A673 (cell line): ENCODE data around the gene WLS. TPM values are rescaled to one million over a fixed set of nuclear protein-coding genes. Genes with fewer than 3 reads are reported as not detected.

Experiments used
- BruUV-seq: library from RNA; stranded (reverse); fragments of 400-500 nt; replicated peaks from 2 replicates; lab custom pipeline; 2021; lab: Mats Ljungman, UMichigan
- CTCF ChIA-PET: fragments of 300-600 bp; sonication (Branson Sonifier 250); formaldehyde crosslinking; loops from one replicate; lab custom pipeline; 2022; ENCODE audit warnings: antibody characterized with exemption; lab: Charles Lee
- POLR2A ChIA-PET: fragments of 300-600 bp; sonication (Branson Sonifier 250); formaldehyde crosslinking; loops from one replicate; lab custom pipeline; 2022; ENCODE audit warnings: antibody characterized with exemption; ENCODE audit not compliant: low non-redundant PET; lab: Charles Lee
- DNase-seq: peaks from one replicate; pipeline ENCODE4 v3.0.0-alpha.2; 2015; ENCODE audit warnings: low spot score
- H3K27ac ChIP-seq: fragments of 200-600 bp; sonication (generic); 2 replicates; pipeline ENCODE4 v1.5.1; 2016; ENCODE audit warnings: mixed run types, low read depth, mild to moderate bottlenecking, mixed read lengths, antibody characterized with exemption, low read length; ENCODE audit not compliant: poor library complexity, severe bottlenecking
- H3K27me3 ChIP-seq: fragments of 200-600 bp; sonication (generic); replicated peaks from 2 replicates; pipeline ENCODE4 v1.6.1; 2017; ENCODE audit warnings: mixed run types, low read depth, mild to moderate bottlenecking, mixed read lengths, antibody characterized with exemption, low read length; ENCODE audit not compliant: insufficient read depth, poor library complexity
- H3K36me3 ChIP-seq: fragments of 200-600 bp; sonication (generic); 2 replicates; pipeline ENCODE4 v1.6.1; 2016; ENCODE audit warnings: mixed run types, mild to moderate bottlenecking, mixed read lengths, antibody characterized with exemption, low read length; ENCODE audit not compliant: insufficient read depth, poor library complexity, severe bottlenecking
- H3K4me1 ChIP-seq: fragments of 200-600 bp; sonication (generic); 2 replicates; pipeline ENCODE4 v1.6.1; 2017; ENCODE audit warnings: mixed run types, mild to moderate bottlenecking, mixed read lengths, antibody characterized with exemption, low read length; ENCODE audit not compliant: insufficient read depth, poor library complexity, severe bottlenecking
- H3K4me3 ChIP-seq: fragments of 200-600 bp; sonication (generic); 2 replicates; pipeline ENCODE4 v1.5.1; 2016; ENCODE audit warnings: low read depth, mixed run types, mild to moderate bottlenecking, mixed read lengths, low read length; ENCODE audit not compliant: poor library complexity, severe bottlenecking
- H3K9me3 ChIP-seq: fragments of 200-600 bp; sonication (generic); 2 replicates; pipeline ENCODE4 v1.6.1; 2016; ENCODE audit warnings: mixed run types, low read depth, mild to moderate bottlenecking, mixed read lengths, antibody characterized with exemption, low read length; ENCODE audit not compliant: poor library complexity, severe bottlenecking
- EZH2 ChIP-seq: fragments of 200-600 bp; sonication (generic); IDR thresholded peaks from 2 replicates; pipeline ENCODE4 v1.6.1; 2017; ENCODE audit warnings: borderline replicate concordance, low read depth, mild to moderate bottlenecking, mixed read lengths, antibody characterized with exemption, low read length; ENCODE audit not compliant: poor library complexity, severe bottlenecking
- intact Hi-C: fragments of 100-400 bp; cut with micrococcal nuclease; formaldehyde crosslinking; loops from one replicate; pipeline ENCODE4 v1.10.0; 2022; ENCODE audit not compliant: unreplicated experiment
- total RNA-seq: library from RNA; stranded (reverse); gene quantifications from 2 replicates; pipeline ENCODE4 v1.2.3, GENCODE V29; 2021
- TF ChIP-seq, protein P1 (sequence below): fragments of 300-800, 200-600 bp; sonication (generic); conservative IDR thresholded peaks from 2 replicates; pipeline ENCODE4 v1.5.1; 2017; ENCODE audit warnings: low read depth, mild to moderate bottlenecking, antibody characterized with exemption, low read length, moderate library complexity, mixed read lengths

Gene WLS
- total RNA-seq, 1 experiment from 2014 or later, result 144 TPM

DNA sequence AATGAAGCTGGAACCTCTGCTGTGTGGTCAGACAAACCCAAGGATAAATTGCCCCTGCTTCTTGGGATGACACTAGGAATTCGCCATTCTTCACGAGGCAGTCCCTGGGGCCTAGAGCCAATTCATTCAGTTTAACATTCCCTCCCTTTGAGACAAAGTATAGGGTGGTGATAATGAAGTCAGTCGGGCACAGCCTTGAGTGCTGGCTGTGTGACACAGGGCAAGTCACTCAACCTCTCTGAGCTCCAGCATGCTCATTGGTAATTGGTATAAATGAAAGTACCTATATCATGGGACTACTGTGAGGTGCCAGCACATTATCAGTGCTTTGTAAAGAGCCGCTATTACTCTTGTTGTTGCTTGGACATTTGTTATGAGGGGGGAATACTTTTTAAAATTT is 117.0 kb downstream of the WLS start:
- BruUV-seq, result no TSS peak
- H3K27me3 ChIP-seq, result no peaks in the 10 kb centered on the region
- ChIA-PET CTCF (interaction anchor here (0.5 kb wide), 1 partner anchor 262 kb away, joined by 3 read pairs; no protein-coding TSS in a partner anchor), POLR2A (no interaction called here)
- TF ChIP-seq EZH2, result no peak
- TF ChIP-seq, protein P1, sequence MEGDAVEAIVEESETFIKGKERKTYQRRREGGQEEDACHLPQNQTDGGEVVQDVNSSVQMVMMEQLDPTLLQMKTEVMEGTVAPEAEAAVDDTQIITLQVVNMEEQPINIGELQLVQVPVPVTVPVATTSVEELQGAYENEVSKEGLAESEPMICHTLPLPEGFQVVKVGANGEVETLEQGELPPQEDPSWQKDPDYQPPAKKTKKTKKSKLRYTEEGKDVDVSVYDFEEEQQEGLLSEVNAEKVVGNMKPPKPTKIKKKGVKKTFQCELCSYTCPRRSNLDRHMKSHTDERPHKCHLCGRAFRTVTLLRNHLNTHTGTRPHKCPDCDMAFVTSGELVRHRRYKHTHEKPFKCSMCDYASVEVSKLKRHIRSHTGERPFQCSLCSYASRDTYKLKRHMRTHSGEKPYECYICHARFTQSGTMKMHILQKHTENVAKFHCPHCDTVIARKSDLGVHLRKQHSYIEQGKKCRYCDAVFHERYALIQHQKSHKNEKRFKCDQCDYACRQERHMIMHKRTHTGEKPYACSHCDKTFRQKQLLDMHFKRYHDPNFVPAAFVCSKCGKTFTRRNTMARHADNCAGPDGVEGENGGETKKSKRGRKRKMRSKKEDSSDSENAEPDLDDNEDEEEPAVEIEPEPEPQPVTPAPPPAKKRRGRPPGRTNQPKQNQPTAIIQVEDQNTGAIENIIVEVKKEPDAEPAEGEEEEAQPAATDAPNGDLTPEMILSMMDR, result no peak
- no peak overlapping the region for H3K4me3 ChIP-seq
- peaks cover 3% of the 10 kb centered on the region for H3K4me1 ChIP-seq
- no peak for DNase-seq
- no peaks in the 10 kb centered on the region for H3K36me3 ChIP-seq
- intact Hi-C loops, result loop anchor here (10.0 kb wide), 1 partner anchor 1619 kb away; no protein-coding TSS in a partner anchor
- H3K27ac ChIP-seq, result no peak overlapping the region
- no peaks in the 10 kb centered on the region for H3K9me3 ChIP-seq

- Histone ChIP-seq H3K27me3 (no peaks in the 10 kb centered on the region), H3K4me3 (no peak overlapping the region), H3K27ac (no peak overlapping the region), H3K36me3 (no peaks in the 10 kb centered on the region), H3K9me3 (no peaks in the 10 kb centered on the region), H3K4me1 (peaks cover 3% of the 10 kb centered on the region)
- BruUV-seq, result no TSS peak
- TF ChIP-seq EZH2, result no peak
- TF ChIP-seq, protein P1, result no peak
- ChIA-PET CTCF (no interaction called here), POLR2A (no interaction called here)
- intact Hi-C loops, result loop anchor here (5.0 to 10.0 kb wide), 3 partner anchors 347 to 1621 kb away; no protein-coding TSS in a partner anchor
- DNase-seq, result no peak
These were observed 118.4 kb downstream of the WLS start for GRCh38 chr1:68113966-68114365.

GRCh38 chr1:68112835-68113243 is 119.5 kb downstream of the WLS start:
- Histone ChIP-seq H3K4me3 (no peak overlapping the region), H3K4me1 (peaks cover 3% of the 10 kb centered on the region), H3K9me3 (no peaks in the 10 kb centered on the region), H3K27me3 (no peaks in the 10 kb centered on the region), H3K36me3 (no peaks in the 10 kb centered on the region), H3K27ac (no peak overlapping the region)
- TF ChIP-seq, protein P1, result no peak
- TF ChIP-seq EZH2, result no peak
- no TSS peak for BruUV-seq
- CTCF ChIA-PET, result no interaction called here
- intact Hi-C loops, result loop anchor here (1.0 to 10.0 kb wide), 4 partner anchors 263 to 1622 kb away; no protein-coding TSS in a partner anchor
- POLR2A ChIA-PET, result no interaction called here
- no peak for DNase-seq
